GM21528 (cell line): ENCODE measurements around the gene CCDC138.

Source experiments
- ATAC-seq: cut with Tn5 transposase; IDR thresholded peaks from one replicate; pipeline ENCODE4 v1.9.1; 2021; ENCODE audit warnings: mild to moderate bottlenecking, moderate library complexity; ENCODE audit not compliant: unreplicated experiment, low FRiP score

Gene CCDC138

GRCh38 chr2:108916796-108917421 is 130.3 kb downstream of the CCDC138 start:
- no peak for ATAC-seq

GRCh38 chr2:108917526-108917925 is 131.0 kb downstream of the CCDC138 start:
- no peak for ATAC-seq

GRCh38 chr2:108918156-108918874 is 131.7 kb downstream of the CCDC138 start:
- ATAC-seq = no peak

GRCh38 chr2:108918941-108919341 is 132.4 kb downstream of the CCDC138 start:
- ATAC-seq = no peak

- ATAC-seq = no peak
Observed at GRCh38 chr2:108919571-108920373, 133.2 kb downstream of the CCDC138 start.

GRCh38 chr2:108920686-108921085 is 134.1 kb downstream of the CCDC138 start:
- no peak for ATAC-seq

- ATAC-seq = no peak
Observed at GRCh38 chr2:108921096-108922030, 134.8 kb downstream of the CCDC138 start.

GRCh38 chr2:108922141-108922915 is 135.8 kb downstream of the CCDC138 start:
- no peak for ATAC-seq

GRCh38 chr2:108923019-108923700 is 136.6 kb downstream of the CCDC138 start:
- ATAC-seq = no peak

GRCh38 chr2:108923736-108924579 is 137.4 kb downstream of the CCDC138 start:
- ATAC-seq = no peak

- ATAC-seq = no peak
Observed at GRCh38 chr2:108924580-108925251, 138.1 kb downstream of the CCDC138 start.

GRCh38 chr2:108925286-108925685 is 138.7 kb downstream of the CCDC138 start:
- ATAC-seq = no peak

- ATAC-seq = no peak
Observed at GRCh38 chr2:108925735-108926134, 139.2 kb downstream of the CCDC138 start.
